Calu3 (cell line): ENCODE results near the gene SERTAD4. TPM values are rescaled to one million over a fixed set of nuclear protein-coding genes. Genes with fewer than 3 reads are reported as not detected.

Source experiments
- BruUV-seq: library from RNA; stranded (reverse); fragments of 400-500 nt; replicated peaks from 2 replicates; lab custom pipeline; 2021; lab: Mats Ljungman, UMichigan
- CTCF ChIA-PET: fragments of 300-600 bp; sonication (Branson Sonifier 250); formaldehyde crosslinking; loops from one replicate; lab custom pipeline; 2022; ENCODE audit warnings: antibody characterized with exemption; lab: Charles Lee
- DNase-seq: peaks from one replicate; pipeline ENCODE4 v3.0.0; 2022
- H3K27ac Mint-ChIP-seq: one replicate; pipeline ENCODE4 v1.8.0; 2022; ENCODE audit warnings: mixed read lengths; ENCODE audit not compliant: unreplicated experiment
- H3K27me3 Mint-ChIP-seq: one replicate; pipeline ENCODE4 v1.8.0; 2022; ENCODE audit warnings: mixed read lengths; ENCODE audit not compliant: unreplicated experiment
- H3K36me3 Mint-ChIP-seq: one replicate; pipeline ENCODE4 v1.8.0; 2022; ENCODE audit warnings: mild to moderate bottlenecking, moderate library complexity, mixed read lengths; ENCODE audit not compliant: insufficient read depth, unreplicated experiment
- H3K4me1 Mint-ChIP-seq: one replicate; pipeline ENCODE4 v1.8.0; 2022; ENCODE audit warnings: mild to moderate bottlenecking, low read depth, mixed read lengths; ENCODE audit not compliant: unreplicated experiment
- H3K4me3 Mint-ChIP-seq: one replicate; pipeline ENCODE4 v1.8.0; 2022; ENCODE audit warnings: mild to moderate bottlenecking, low read depth, moderate library complexity, mixed read lengths; ENCODE audit not compliant: unreplicated experiment
- H3K9me3 Mint-ChIP-seq: one replicate; pipeline ENCODE4 v1.8.0; 2022; ENCODE audit warnings: low read depth, mixed read lengths; ENCODE audit not compliant: unreplicated experiment
- CTCF ChIP-seq: fragments of 200-600 bp; IDR thresholded peaks from one replicate; pipeline ENCODE4 v1.8.0; 2022; ENCODE audit warnings: antibody characterized with exemption; ENCODE audit not compliant: unreplicated experiment
- intact Hi-C: fragments of 100-400 bp; cut with micrococcal nuclease; formaldehyde crosslinking; loops from one replicate; pipeline ENCODE4 v1.10.0; 2022; ENCODE audit not compliant: unreplicated experiment
- total RNA-seq: library from RNA; stranded (reverse); gene quantifications from 2 replicates; pipeline ENCODE4 v1.2.3, GENCODE V29; 2022

The SERTAD4 gene
- total RNA-seq, 1 experiment from 2014 or later: 14.7 TPM

DNA sequence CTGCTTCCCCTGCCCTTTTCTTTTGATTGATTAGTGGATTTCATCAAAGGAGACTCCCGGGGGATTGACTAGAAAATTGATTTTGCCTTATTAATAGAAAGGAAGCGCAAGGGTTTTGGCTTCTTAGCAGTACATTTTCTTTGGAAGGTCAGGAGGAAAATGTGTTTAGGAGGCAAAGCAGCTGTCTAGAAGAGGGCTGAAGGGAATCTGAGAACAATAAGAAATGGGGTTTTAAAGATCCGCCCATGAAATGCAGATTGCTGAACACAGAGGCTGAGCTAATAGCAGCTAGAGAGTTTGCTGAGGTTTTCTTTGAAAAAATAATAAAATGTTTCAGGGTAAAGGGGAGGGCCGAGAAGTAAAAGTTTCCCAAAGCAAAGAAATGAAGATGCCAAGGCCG lies 4.9 kb downstream of the SERTAD4 start:
- no peaks in the 10 kb centered on the region for H3K27me3 Mint-ChIP-seq
- TF ChIP-seq CTCF: no peak
- DNase-seq: no peak
- peaks cover 49% of the 10 kb centered on the region for H3K4me1 Mint-ChIP-seq
- H3K4me3 Mint-ChIP-seq: no peak overlapping the region
- H3K36me3 Mint-ChIP-seq: peaks cover 37% of the 10 kb centered on the region
- CTCF ChIA-PET: no interaction called here
- intact Hi-C loops: loop anchor here (5.0 kb wide), 1 partner anchor 55 kb away; no protein-coding TSS in a partner anchor
- H3K27ac Mint-ChIP-seq: no peak overlapping the region
- no TSS peak for BruUV-seq
- H3K9me3 Mint-ChIP-seq: no peaks in the 10 kb centered on the region

- Mint-ChIP-seq H3K4me3 (no peak overlapping the region), H3K27me3 (no peaks in the 10 kb centered on the region), H3K4me1 (peaks cover 49% of the 10 kb centered on the region), H3K36me3 (peaks cover 39% of the 10 kb centered on the region), H3K9me3 (no peaks in the 10 kb centered on the region), H3K27ac (no peak overlapping the region)
- BruUV-seq: no TSS peak
- CTCF ChIA-PET: no interaction called here
- intact Hi-C loops: loop anchor here (5.0 kb wide), 1 partner anchor 54 kb away; no protein-coding TSS in a partner anchor
- no peak for TF ChIP-seq CTCF
- DNase-seq: no peak
Observed at GRCh38 chr1:210237981-210238380, 5.4 kb downstream of the SERTAD4 start.

DNA sequence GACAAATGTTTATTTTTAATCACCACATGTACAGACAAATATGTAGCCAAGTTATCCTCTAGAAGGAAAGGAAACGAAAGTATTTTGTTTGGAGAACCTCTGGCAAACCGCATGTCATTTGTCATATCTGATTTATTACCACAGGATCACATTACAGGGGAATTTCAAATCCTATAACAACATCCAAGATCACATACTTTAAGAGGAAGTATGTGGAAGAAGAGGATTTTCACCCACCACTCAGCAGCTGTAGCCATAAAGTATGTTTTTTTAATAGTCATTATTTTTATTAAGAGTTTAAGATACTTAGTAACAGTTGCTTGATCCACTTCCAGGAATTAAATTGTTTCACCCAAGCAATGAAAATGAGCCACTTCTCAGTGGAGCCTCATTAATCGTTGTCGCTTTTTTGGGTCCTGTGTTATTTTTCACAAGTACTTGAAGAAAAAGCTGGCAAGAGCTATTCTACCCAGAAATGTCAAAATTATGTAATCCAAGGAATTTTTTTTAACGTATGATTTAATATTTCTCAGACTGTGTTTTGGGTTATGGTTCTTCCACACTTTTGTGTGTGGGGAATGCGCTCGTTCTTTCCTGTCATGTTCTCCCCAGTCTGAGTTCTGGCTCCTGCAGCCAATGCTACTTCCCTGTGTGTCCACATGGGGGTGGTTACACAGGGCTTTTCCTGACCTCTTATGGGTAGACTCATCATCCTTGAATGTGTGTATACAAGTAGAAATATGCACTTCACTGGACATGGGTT lies 6.9 kb downstream of the SERTAD4 start:
- H3K27ac Mint-ChIP-seq: peak overlapping the region; percentile 20
- peaks cover 25% of the 10 kb centered on the region for H3K36me3 Mint-ChIP-seq
- no peak overlapping the region for H3K4me3 Mint-ChIP-seq
- peak; percentile 36 for DNase-seq
- no peaks in the 10 kb centered on the region for H3K9me3 Mint-ChIP-seq
- H3K27me3 Mint-ChIP-seq: no peaks in the 10 kb centered on the region
- CTCF ChIA-PET: interaction anchor here (1.5 kb wide), 1 partner anchor 71 kb away, joined by 3 read pairs; no protein-coding TSS in a partner anchor
- intact Hi-C loops: loop anchor here (5.0 kb wide), 1 partner anchor 53 kb away; no protein-coding TSS in a partner anchor
- BruUV-seq: no TSS peak
- peaks cover 44% of the 10 kb centered on the region for H3K4me1 Mint-ChIP-seq
- TF ChIP-seq CTCF: peak; percentile 54

DNA sequence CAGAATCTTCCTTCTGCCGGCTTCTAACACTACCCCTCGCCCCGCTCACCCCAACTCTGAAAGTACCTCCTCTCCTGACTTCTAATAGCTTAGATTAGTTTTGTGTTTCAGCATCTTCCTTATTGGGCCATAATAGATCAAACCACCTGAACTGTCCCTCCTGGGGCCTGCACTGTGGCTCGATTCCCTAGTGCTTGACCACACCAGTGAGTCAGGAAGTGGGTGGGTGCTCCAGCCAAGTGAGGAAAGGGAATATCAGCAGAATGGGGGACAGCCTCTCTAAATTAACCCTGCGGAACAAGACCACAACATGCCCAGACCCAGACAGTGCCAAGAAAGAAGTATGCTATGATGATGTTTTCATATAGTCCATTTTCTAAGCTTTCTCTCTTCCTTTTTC lies 8.5 kb downstream of the SERTAD4 start:
- H3K27me3 Mint-ChIP-seq: no peaks in the 10 kb centered on the region
- no peak overlapping the region for H3K4me3 Mint-ChIP-seq
- peaks cover 18% of the 10 kb centered on the region for H3K36me3 Mint-ChIP-seq
- intact Hi-C loops: no loop called here
- peaks cover 33% of the 10 kb centered on the region for H3K4me1 Mint-ChIP-seq
- DNase-seq: no peak
- BruUV-seq: no TSS peak
- CTCF ChIA-PET: interaction anchor here (0.7 to 1.0 kb wide), 2 partner anchors 128 to 363 kb away, joined by 3 to 4 read pairs; no protein-coding TSS in a partner anchor
- no peak for TF ChIP-seq CTCF
- no peak overlapping the region for H3K27ac Mint-ChIP-seq
- H3K9me3 Mint-ChIP-seq: no peaks in the 10 kb centered on the region
